GM12892 (cell line): ENCODE measurements around the gene C1QL1.

Source experiments
- POLR2A ChIP-seq: IDR thresholded peaks from 2 replicates; pipeline ENCODE4 v1.6.1; 2011; ENCODE audit warnings: low read depth, low read length, control low read depth
- POLR2AphosphoS5 ChIP-seq: IDR thresholded peaks from 2 replicates; pipeline ENCODE4 v1.6.1; 2011; ENCODE audit warnings: low read depth, low read length, control low read depth
- TAF1 ChIP-seq: IDR thresholded peaks from 2 replicates; pipeline ENCODE4 v1.6.1; 2011; ENCODE audit warnings: low read depth, mild to moderate bottlenecking, control low read depth, low read length, borderline replicate concordance

- TF ChIP-seq TAF1 (no peak), POLR2AphosphoS5 (no peak), POLR2A (no peak)
Measured at GRCh38 chr17:44920565-44920940, 47.5 kb downstream of the C1QL1 start.
